Esophagus mucosa (tissue), 1 donor: ENCODE results near the gene GPR65. TPM values are rescaled to one million over a fixed set of nuclear protein-coding genes. Genes with fewer than 3 reads are reported as not detected.
"Not testable (repeated sequence)": the region's sequence is repeated elsewhere in the genome, so short reads cannot be mapped to it uniquely, and the experiment has no call there.

Experiments used
- ATAC-seq: fragments of 200-7000 bp; cut with Tn5 transposase; one replicate; pipeline ENCODE4 v1.9.1; 2020
- total RNA-seq: library from RNA; stranded (reverse); gene quantifications from one replicate; pipeline ENCODE4 v1.2.4, GENCODE V29; 2023
- donor health status: DM: yes; HTN: yes; CAD: no.

Gene GPR65
- total RNA-seq, 1 donor from 2014 or later, result 0.20 TPM

GRCh38 chr14:88005978-88006851 lies 1.3 kb downstream of the GPR65 start:
- peak; percentile 77 for ATAC-seq

GRCh38 chr14:88007608-88008007 lies 2.7 kb downstream of the GPR65 start:
- ATAC-seq, result no peak

DNA sequence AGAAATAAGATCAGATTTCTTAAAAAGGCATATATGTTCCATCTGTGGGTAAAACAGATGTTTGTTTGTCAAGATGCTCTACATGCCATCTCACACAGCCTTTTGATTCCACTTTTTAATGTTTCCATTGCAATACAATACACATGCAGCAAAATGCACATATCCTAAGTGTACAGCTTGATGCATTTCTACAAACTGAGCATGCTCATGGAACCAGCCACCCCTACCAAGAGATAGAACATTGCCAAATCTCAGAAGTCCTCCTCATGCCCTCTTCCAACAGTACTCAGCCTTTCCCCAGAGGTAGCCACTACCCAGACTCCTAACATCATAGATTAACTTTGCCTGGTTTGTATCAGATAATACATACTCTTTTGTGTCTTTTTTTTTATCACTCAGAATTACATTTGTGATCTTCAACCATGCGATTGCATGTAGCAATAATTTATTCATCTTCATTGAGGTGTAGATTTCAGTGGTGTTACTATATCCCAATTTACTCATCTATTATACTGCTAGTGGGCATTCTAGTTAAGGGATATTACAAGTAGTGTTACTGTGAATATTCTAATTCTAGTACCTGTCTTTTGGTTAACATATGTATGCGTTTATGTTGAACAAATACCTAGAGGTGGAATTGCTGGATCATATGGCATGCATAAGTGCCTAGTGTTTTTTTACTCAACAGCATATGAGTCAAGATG lies 3.3 kb downstream of the GPR65 start:
- no peak for ATAC-seq

DNA sequence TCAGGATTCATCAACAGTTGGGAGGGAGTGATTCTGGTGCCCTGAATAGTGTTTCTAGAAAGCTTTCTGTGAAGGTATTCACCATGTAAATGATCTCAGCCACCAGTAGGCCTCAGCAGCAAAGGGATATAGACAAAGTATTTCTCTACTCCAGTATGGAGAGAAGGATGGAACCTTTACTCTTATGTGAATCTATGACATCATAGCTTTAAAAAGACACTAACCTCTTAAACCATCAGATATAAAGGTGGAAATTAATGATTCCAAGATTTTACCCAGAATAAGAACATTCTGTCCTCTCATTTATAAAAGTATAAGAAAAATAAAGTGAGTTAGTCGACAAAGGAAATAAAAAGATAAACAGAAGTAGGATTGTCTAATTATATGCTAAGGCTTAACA lies 4.6 kb downstream of the GPR65 start:
- ATAC-seq, result no peak

- no peak for ATAC-seq
Observed at GRCh38 chr14:88010331-88010730, 5.4 kb downstream of the GPR65 start.

- no peak for ATAC-seq
Observed at GRCh38 chr14:88012495-88012894, 7.6 kb downstream of the GPR65 start.

DNA sequence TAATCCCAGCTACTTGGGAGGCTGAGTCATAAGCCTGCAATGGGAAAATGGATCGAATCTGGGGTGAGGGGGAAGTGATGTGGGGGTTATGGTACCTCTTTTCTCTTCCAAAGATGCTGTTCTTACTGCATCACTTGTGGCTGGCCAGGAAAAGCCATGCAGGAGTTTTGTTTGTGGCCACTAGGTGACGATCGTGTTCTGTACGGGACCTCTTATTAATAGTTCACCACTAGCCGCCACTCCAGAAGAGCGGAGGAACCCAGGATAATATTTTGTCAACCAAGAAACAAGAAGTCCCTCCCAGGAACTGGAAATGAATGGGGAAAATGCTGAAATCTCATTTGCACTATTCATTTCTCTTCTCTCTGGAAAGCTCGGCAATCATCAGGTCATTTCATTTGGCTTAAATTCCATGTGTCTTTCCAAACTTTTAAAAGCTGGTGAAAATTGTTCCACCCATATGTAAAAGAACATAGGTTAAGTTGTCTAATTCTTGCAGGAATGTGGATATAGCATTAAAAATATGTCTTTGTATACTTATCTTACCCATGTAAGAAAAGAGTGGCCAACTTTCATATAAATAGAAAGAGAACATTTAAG lies 8.9 kb downstream of the GPR65 start:
- ATAC-seq, result peak; percentile 84

- no peak for ATAC-seq
Observed at GRCh38 chr14:88016768-88017167, 11.8 kb downstream of the GPR65 start.

DNA sequence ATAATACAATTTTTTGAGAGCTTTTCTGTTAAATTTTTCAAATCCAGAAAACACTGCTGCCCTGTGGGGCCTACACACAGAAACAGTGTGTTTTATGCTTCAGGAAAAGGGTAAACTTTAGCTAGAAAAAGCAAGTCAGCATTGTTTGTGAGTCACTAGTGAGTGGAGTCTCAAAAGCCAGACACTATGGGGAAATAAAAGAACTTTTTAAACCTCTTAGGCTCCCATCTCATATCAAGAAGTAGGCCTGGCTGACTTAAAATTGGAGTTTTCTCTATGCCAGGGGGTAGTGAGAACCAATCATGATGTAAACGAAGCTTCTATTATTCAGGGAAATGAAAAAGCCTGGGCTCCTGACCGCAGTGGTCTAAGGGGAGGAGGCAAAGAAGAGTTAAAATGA lies 12.6 kb downstream of the GPR65 start:
- no peak for ATAC-seq

DNA sequence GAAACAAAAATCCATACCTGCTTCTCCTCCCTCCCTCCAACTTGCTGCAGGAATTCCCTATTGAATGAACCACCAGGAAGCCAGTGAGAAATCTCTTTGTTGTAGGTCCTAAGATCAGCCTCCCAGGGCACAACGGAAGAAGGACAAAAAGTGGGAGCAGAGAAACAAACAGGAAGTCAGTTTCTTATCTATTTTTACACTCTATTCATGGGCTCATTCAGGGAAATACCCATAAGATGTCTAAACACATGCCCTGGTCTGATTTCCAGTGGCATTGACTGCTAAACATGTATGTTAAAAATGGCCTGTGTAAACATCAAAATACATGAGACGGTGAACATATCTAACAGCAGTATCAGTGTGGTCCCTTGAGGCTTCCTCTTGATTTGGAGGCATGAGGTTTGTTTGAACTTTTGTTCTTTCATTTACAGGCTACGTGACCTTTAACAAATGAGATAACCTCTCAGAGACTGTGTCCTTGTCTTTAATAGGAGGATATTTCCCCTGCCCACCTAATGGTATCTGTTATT lies 18.8 kb downstream of the GPR65 start:
- ATAC-seq, result no peak

DNA sequence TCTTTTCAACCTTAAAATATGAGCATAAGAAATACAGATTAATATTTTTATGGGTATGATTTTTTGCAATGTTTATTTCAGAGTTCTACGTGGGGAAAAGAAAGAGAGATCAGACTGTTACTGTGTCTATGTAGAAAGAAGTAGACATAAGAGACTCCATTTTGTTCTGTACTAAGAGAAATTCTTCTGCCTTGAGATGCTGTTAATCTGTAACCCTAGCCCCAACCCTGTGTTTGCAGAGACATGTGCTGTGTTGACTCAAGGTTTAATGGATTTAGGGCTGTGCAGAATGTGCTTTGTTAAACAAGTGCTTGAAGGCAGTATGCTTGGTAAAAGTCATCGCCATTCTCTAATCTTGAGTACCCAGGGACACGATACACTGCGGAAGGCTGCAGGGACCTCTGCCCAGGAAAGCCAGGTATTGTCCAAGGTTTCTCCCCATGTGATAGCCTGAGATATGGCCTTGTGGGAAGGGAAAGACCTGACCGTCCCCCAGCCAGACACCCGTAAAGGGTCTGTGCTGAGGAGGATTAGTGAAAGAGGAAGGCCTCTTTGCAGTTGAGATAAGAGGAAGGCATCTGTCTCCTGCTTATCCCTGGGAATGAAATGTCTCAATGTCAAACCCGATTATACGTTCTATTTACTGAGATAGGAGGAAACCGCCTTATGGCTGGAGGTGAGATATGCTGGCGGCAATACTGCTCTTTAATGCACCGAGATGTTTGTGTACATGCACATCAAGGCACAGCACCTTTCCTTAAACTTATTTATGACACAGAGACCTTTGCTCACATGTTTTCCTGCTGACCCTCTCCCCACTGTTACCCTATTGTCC lies 19.5 kb downstream of the GPR65 start:
- ATAC-seq, result not testable (repeated sequence)

GRCh38 chr14:88025313-88025712 lies 20.4 kb downstream of the GPR65 start:
- ATAC-seq, result no peak

- ATAC-seq, result no peak
Observed at GRCh38 chr14:88026890-88027289, 22.0 kb downstream of the GPR65 start.

GRCh38 chr14:88029500-88029899 lies 24.6 kb downstream of the GPR65 start:
- no peak for ATAC-seq

DNA sequence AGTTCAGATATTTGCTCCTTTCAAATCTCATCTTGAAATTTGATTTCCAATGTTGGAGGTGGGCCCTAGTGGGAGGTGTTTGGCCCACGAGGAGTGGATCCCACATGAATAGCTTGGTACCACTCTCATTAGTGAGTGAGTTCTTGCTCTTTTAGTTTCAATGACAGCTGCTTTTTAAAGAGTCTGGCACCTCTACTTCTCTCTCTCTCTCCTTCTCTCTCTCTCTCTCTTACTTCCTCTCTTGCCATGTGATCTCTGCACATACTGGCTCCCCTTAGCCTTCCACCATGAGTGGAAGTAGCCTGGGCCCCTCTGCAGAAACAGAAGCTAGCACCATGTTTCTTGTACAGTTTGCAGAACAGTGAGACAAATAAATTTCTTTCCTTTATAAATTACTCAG lies 25.1 kb downstream of the GPR65 start:
- ATAC-seq, result no peak

- no peak for ATAC-seq
Observed at GRCh38 chr14:88030892-88031291, 26.0 kb downstream of the GPR65 start.

DNA sequence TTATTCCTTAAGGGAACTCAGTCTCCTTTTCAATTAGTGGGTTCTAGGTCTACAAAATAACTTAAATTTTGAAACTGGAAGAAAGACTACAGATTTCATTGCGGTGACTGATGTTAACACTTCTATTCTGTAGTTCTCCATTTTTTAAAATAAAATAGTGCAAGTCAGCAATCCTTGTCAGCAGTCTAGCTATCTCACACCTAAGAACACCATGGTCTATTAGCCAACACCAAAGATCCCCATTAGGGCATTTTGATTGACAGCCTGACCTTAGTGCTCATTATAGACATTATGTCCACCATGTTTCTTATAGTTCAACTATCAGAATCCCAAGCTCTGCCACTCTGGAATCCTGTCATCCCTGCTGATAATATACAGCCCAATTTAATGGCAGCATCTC lies 27.4 kb downstream of the GPR65 start:
- ATAC-seq, result no peak

GRCh38 chr14:88034076-88034475 lies 29.1 kb downstream of the GPR65 start:
- ATAC-seq, result no peak

- ATAC-seq, result no peak
Observed at GRCh38 chr14:88036422-88036821, 31.5 kb downstream of the GPR65 start.

DNA sequence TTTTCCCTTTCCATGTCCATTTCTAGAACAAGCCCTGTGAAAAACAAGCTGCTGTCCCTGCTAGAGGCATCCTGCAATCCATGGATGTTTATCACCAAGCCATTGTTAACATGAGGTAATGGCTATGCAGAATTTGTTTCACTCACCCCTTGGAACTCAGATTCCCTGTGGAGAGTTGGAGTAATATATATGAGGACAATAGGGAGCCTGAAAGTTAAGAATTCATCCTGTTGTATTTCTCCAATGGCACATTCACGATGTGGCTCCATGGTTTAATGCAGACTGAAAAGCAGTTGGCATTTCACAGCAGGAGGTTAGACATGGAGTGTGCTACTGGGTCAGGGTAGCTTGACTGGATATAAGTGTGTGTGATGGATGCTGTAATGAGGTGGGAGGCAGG lies 32.4 kb downstream of the GPR65 start:
- ATAC-seq, result no peak

- no peak for ATAC-seq
Observed at GRCh38 chr14:88039197-88039596, 34.3 kb downstream of the GPR65 start.

DNA sequence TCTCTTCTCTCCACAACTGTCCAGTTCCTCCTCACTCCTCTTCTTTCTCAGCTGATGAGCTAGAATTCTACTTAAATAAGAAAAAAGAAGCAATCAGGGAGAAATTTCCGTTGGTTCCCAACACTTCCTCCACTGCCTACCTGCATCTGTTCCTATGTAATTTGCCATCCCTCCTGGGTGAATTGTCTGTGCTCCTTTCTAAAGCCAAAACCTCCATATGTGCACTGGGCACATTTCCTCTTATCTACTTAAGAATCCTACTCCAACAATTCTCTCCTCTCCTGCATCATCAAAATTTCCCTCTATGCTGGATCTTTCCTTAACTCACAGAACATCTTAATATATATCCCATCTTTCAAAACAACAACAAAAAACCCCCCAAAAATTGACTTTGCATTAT lies 35.2 kb downstream of the GPR65 start:
- ATAC-seq, result no peak
